ENCODE results near the gene GNAS. TPM values are rescaled to one million over a fixed set of nuclear protein-coding genes. Genes with fewer than 3 reads are reported as not detected.

The GNAS gene
- total RNA-seq, 4 donors from 2014 or later, result 521 to 893 (median 652) TPM

DNA sequence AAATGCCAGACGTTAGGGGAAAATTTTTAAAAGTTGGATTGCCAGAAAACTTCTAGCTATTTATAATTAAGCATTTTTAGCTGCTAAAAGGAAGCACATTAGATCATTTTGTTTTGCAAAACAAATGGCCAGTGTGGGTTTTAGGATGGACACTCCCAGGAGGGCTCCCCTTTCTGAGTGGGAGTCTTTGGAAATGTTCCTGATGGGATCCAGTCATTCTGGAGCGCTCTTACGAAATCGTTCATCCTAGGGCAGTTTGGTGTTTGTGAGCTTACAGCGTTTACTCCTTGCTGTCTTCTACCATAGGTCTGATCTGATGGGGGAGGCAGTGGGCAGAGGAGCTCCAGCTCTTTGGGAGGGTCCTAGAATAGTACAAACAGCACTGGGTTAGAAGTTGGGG, 14.7 kb downstream of the GNAS start:
- H3K4me1 ChIP-seq, result peaks cover 0 to 6% (median 0%) of the 10 kb centered on the region in 3 donors
- no peak overlapping the region for H3K4me3 ChIP-seq
- TF ChIP-seq, protein P1, sequence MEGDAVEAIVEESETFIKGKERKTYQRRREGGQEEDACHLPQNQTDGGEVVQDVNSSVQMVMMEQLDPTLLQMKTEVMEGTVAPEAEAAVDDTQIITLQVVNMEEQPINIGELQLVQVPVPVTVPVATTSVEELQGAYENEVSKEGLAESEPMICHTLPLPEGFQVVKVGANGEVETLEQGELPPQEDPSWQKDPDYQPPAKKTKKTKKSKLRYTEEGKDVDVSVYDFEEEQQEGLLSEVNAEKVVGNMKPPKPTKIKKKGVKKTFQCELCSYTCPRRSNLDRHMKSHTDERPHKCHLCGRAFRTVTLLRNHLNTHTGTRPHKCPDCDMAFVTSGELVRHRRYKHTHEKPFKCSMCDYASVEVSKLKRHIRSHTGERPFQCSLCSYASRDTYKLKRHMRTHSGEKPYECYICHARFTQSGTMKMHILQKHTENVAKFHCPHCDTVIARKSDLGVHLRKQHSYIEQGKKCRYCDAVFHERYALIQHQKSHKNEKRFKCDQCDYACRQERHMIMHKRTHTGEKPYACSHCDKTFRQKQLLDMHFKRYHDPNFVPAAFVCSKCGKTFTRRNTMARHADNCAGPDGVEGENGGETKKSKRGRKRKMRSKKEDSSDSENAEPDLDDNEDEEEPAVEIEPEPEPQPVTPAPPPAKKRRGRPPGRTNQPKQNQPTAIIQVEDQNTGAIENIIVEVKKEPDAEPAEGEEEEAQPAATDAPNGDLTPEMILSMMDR (IDR thresholded peaks at IDR 0.05), result no peak
- TF ChIP-seq POLR2AphosphoS5 (IDR thresholded peaks at IDR 0.05) (peak; percentile 4), POLR2A (IDR thresholded peaks at IDR 0.05) (no peak), EP300 (IDR thresholded peaks at IDR 0.05) (no peak)
- no peak overlapping the region for H3K27ac ChIP-seq
- WGBS, 2 donors (ENCODE audit: low coverage in 1 of 2), result 52 to 57% methylated on average over 2 to 4 of the region's 5 CpGs
- H3K36me3 ChIP-seq, result no peaks in the 10 kb centered on the region
- ATAC-seq, result peak; percentile 68
- H3K9me3 ChIP-seq, result no peaks in the 10 kb centered on the region
- peaks cover 11% of the 10 kb centered on the region for H3K27me3 ChIP-seq

DNA sequence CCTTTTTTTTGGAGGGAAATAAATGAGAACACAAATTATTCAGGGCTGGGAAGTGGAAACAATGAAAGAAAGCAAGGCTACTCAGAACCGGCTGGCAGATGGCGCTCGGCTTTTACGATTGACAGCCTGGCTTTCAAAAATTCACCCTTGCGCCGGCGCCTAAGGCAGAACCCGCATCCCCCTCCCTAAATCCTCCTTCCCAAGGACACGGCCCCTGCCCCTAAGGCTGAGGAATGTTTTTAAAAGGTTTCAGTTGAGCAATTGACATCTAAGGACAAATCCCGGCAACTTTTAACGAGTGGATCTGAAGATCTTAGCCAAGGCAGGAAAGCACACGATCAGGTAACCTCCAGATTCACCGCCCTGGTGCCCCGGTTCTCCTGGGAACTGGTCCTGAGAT, 16.3 kb downstream of the GNAS start:
- H3K4me3 ChIP-seq, result no peak overlapping the region
- 49 to 53% methylated on average over 8 to 12 of the region's 14 CpGs for WGBS, 2 donors (ENCODE audit: low coverage in 1 of 2)
- TF ChIP-seq, protein P1 (IDR thresholded peaks at IDR 0.05), result no peak
- TF ChIP-seq POLR2A (IDR thresholded peaks at IDR 0.05) (no peak), POLR2AphosphoS5 (IDR thresholded peaks at IDR 0.05) (no peak), EP300 (IDR thresholded peaks at IDR 0.05) (no peak)
- no peak overlapping the region for H3K27ac ChIP-seq
- peaks cover 0 to 6% (median 0%) of the 10 kb centered on the region in 3 donors for H3K4me1 ChIP-seq
- ATAC-seq, result no peak
- no peaks in the 10 kb centered on the region for H3K9me3 ChIP-seq
- peaks cover 7% of the 10 kb centered on the region for H3K27me3 ChIP-seq
- H3K36me3 ChIP-seq, result no peaks in the 10 kb centered on the region

DNA sequence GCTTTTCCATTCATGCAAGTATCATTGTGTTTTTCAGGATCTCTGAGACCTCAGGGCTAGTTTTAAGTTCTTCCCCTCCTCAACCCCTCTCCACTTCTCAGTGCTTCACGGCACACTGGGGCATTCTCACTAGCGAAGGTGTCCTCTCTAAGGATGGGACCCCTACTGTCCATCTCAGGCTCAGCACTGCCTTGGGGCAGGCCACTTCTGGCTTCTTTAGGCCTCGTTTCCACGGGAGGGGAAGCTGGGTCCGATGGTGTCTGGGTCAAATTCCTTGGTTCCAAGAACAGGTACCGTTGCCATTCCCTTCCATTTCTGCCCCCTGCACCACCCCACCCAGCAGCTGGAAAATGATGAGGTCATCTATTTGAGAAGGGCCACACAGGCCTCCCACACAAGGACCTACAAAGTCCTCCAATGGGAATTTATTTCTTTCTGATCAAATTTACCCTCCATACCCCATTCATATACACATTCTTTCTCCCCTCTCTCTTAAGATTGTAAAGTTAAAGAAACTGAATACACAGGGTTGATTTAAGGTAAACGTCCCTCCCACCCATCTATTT, 17.2 kb downstream of the GNAS start:
- Histone ChIP-seq H3K4me3 (no peak overlapping the region), H3K27ac (no peak overlapping the region), H3K4me1 (peaks cover 0 to 6% (median 0%) of the 10 kb centered on the region in 3 donors), H3K9me3 (no peaks in the 10 kb centered on the region), H3K27me3 (peaks cover 7% of the 10 kb centered on the region), H3K36me3 (no peaks in the 10 kb centered on the region)
- TF ChIP-seq POLR2A (IDR thresholded peaks at IDR 0.05), result no peak
- no peak for TF ChIP-seq EP300 (IDR thresholded peaks at IDR 0.05)
- TF ChIP-seq POLR2AphosphoS5 (IDR thresholded peaks at IDR 0.05), result no peak
- TF ChIP-seq, protein P1 (IDR thresholded peaks at IDR 0.05), result no peak
- 55 to 75% methylated on average over 2 to 6 of the region's 7 CpGs for WGBS, 2 donors (ENCODE audit: low coverage in 1 of 2)
- no peak for ATAC-seq

DNA sequence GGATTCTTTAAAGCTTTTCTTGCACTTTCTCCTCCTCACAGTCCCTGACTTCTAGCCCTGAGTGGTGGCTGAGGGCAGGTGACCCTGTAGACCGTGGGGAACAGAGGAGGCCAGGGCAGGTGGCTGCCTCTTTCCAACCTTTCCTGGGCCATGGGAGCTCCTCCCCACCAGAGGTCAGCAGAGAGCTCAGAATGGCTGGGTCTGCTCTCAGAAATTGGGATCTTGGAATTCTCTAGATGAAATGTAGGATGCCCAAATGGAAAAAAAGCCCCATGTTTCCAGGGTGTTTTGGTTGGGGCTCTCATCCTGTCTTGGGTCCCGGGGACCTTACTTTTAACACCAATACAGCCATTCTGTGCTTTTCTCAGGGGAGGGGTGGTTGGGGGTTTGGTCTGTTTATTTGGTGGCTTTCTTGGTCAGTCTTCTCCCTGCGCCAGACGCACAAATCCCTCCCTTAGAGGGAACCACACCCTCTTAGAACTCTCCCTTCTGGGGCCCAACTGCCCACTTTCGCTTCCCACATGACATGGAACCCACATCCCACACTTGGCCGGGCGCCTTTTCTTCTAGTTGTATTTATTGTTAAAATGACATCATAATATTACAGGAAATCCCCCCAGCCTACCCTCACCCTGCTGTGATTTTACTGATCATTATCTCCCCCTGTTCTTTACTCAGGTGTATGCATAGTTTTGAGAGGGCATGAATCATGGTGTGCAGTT, 17.9 kb downstream of the GNAS start:
- 48% methylated on average over 6 to 7 of the region's 7 CpGs for WGBS, 2 donors (ENCODE audit: low coverage in 1 of 2)
- Histone ChIP-seq H3K36me3 (no peaks in the 10 kb centered on the region), H3K4me3 (no peak overlapping the region), H3K27ac (no peak overlapping the region), H3K27me3 (peaks cover 7% of the 10 kb centered on the region), H3K9me3 (no peaks in the 10 kb centered on the region), H3K4me1 (peaks cover 0 to 6% (median 0%) of the 10 kb centered on the region in 3 donors)
- ATAC-seq, result peak; percentile 74
- TF ChIP-seq, protein P1 (IDR thresholded peaks at IDR 0.05), result peak; percentile 79 to 94 (median 84)
- no peak for TF ChIP-seq EP300 (IDR thresholded peaks at IDR 0.05)

Data from gastroesophageal sphincter (tissue), 4 donors.